ENCODE measurements around the gene RAB29.

Gene RAB29

DNA sequence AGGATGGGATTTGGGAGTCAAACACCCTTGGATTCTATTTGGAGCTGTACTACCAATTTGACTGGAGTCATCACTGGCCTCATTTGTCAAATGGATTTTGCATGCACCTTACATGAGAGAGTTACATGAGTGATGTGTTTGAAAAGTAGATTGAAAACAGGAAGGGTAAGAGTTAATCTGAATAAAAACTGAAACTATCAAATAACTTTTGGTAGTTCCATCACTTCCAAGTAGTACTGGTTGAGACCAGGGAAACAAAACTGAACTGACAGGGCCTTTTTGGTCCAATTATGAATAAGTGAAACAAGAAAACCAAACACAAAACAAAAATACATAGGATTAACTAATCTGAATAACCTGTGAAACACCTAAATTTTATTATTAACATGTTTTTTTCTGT, 55.5 kb downstream of the RAB29 start:
- no peak for DNase-seq

DNA sequence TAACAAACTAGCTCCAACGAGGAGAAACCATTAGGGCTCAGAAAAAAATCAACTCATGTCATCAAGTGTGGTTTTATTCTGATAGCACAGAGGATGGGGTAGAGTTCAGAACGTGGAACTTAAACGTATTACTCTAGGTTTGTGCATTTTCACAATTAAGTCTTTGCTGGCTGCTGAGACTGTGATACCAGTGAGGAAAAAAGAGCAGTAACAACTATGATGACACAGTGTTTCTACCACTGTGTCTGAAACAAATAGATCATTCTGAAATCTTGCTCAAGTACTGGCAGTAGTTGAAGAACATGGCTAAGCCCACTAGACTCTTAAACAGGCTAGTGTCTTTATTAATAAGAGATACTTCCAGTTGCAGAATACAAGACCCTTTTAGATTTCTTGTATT, 56.3 kb downstream of the RAB29 start:
- DNase-seq, result no peak
